GM12873 (cell line): Measurements from ENCODE around the gene TMEM45B.

Experiments
- TF ChIP-seq, protein P1 (sequence below): IDR thresholded peaks from 2 replicates; pipeline ENCODE4 v1.5.1; 2012; ENCODE audit warnings: low read depth, mild to moderate bottlenecking, moderate library complexity, low read length, control low read depth; ENCODE audit not compliant: insufficient read depth; ENCODE audit errors: missing control alignments

Gene TMEM45B

DNA sequence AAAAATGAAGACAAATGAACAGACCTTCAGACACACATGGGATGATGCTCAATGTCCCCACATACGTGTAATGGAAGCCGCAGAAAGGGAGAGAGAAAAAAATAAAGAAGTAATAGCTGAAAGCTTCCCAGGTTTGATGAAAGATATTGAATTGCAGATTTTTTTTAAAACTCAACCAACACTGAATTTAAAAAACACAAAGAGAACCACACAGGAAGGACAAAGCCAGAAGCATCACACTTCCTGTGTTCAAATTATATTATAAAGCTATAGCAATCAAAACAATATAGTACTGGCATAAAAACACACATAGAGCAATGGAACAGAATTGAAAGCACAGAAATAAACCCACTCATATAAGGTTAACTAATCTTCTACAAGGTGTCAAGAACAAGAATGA lies 26.5 kb downstream of the TMEM45B start:
- TF ChIP-seq, protein P1, sequence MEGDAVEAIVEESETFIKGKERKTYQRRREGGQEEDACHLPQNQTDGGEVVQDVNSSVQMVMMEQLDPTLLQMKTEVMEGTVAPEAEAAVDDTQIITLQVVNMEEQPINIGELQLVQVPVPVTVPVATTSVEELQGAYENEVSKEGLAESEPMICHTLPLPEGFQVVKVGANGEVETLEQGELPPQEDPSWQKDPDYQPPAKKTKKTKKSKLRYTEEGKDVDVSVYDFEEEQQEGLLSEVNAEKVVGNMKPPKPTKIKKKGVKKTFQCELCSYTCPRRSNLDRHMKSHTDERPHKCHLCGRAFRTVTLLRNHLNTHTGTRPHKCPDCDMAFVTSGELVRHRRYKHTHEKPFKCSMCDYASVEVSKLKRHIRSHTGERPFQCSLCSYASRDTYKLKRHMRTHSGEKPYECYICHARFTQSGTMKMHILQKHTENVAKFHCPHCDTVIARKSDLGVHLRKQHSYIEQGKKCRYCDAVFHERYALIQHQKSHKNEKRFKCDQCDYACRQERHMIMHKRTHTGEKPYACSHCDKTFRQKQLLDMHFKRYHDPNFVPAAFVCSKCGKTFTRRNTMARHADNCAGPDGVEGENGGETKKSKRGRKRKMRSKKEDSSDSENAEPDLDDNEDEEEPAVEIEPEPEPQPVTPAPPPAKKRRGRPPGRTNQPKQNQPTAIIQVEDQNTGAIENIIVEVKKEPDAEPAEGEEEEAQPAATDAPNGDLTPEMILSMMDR: no peak

DNA sequence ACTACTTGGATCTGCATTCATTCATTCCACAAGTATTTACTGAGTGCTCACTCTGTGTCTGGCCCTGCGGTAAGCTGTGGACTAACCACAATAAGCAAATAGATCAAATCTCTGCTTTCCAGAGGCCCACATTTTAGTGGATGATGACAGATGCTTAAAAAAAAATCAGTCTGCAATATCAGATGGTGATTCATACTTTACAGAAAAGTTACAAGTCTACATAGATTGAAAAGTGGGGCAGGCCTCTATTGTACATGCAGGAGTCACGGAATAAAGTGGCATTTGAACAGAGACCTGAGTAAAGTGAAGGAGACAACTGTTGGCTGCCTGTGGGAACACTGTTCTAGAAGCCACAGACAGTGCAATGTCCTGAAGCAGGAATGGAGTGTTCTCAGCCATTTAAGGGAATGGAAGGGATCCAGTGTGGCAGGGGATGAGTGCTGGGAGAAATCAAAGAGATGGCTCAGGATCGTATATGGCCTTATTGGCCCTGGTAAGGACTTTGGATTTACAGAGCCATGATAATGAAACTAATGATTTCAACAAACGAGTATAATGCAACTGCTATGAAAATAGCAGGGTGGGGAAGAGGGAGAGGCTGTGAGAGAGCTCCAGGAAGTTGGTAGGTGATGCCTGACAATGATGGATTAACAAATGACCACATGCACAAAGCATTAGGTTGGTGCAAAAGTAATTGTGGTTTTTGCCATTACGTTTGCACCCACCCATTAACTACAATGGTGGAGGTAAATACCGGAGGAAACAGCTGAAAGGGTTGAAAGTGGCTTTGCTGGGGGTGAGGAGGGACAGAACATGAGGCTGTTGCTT lies 31.1 kb downstream of the TMEM45B start:
- TF ChIP-seq, protein P1: no peak

DNA sequence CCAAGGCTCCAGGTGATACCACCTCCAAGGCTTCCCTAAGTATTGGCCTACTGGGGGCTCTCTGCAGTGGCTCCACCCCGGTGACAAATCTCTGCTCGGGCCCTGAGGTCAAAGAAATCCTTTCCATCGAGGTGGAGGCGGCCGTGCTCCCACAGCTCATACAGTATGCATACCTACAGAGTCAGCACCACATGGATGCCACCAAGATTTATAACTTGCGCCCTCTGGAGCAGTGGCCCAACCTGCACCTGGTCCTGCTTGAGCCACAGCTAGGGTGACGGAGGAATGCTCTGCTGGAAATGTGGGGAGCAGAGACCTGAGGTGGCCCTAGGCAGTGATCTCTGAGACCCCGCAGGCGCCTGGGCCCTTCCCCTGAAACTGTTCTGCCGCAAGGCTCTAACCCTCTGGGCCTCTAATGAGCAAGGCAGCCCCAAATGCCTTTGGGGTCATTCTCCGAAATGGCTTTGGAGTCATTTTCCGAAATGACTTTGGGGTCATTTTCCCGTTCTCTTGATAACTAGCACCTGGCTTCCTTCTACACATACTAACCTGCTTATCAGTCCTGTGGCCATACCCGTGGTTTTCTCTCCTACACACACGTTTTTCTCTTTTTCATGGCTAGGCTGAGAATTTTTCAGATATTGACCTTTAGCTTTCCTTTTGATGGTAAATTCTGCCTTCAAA lies 33.9 kb downstream of the TMEM45B start:
- TF ChIP-seq, protein P1: no peak

DNA sequence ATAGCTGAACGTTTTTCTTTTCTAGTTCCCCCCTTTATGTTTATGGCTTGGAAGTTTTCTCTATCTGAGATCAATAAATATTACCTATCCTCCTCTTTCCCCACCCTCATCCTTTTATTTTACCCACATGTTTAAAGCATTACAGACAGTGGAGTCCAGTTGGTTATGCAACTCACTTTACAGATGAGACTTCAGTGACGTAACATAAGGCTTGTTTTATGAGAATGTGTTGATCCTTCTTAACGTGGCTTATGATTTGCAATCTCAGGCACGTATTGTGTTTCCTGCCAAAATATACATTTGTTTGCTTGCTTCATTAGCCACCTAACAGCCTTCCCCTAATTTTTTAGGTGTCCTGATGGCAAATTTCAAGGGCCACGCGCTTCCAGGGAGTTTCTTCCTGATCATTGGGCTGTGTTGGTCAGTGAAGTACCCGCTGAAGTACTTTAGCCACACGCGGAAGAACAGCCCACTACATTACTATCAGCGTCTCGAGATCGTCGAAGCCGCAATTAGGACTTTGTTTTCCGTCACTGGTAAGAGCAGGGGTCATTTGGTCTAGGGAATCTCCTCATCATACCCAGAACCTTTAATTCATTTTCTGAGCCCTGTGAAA lies 36.6 kb downstream of the TMEM45B start:
- TF ChIP-seq, protein P1: no peak

DNA sequence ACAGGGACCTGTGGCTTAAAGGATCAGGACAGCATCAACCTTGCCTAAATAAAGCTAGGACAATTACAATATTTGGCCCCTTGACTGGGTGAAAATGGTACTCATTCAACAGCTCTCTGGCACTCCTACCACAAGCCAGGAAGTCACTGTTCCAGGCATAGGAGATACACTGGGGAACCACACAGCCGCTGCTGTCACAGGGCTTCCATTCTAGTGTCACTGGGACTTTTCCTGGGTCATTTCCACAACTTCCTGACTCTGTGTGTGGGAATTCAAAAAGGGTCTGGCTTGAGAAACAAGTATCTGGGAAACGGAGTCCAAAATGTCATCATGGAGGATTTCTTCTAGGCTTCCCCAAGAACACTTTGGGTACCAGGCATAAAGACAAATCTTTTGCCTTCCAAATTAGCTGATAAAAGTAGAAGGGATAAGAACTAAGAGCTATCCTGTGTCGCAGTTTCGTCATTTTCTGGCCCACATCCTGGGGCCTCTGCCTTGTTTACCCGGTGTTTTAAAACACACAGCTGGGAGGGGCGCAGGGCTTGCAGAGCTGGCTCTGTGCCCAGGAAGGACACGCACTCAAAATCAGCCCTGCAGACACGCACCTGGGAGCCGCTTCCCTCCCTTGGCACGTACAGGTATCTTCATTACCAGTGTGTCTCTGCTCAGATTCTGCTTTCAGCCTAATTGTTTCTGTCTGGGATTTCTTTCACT lies 38.0 kb downstream of the TMEM45B start:
- TF ChIP-seq, protein P1: no peak

DNA sequence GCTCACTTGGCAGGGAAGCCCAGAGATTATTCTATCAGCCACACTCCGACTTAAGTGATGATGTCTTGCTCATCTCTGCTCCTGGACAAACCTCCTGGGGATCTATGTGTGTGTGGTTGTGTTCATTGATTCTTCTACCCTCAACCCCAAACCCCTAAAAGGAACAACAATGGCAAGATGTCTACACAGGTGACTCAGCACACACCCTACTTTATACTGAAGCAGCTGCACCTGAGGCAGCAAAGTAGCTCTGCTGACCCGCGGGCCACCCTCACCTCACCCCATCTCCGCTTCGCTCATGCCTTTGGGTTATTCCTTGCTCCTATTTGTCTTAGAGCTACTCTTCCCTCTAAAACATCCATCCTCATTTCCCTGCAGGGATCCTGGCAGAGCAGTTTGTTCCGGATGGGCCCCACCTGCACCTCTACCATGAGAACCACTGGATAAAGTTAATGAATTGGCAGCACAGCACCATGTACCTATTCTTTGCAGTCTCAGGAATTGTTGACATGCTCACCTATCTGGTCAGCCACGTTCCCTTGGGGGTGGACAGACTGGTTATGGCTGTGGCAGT lies 38.7 kb downstream of the TMEM45B start:
- TF ChIP-seq, protein P1: no peak
